Suprapubic skin (tissue), 4 donors: ENCODE results near the gene BAHCC1. TPM values are rescaled to one million over a fixed set of nuclear protein-coding genes. Genes with fewer than 3 reads are reported as not detected.

Experiments used
- DNase-seq, 2 donors: peaks; one replicate each; pipeline ENCODE4 v3.0.0-alpha.2; 2019; ENCODE audit warnings: low spot score in 2 of 2
- H3K27ac ChIP-seq: fragments of 200-600 bp; sonication (generic); one replicate; pipeline ENCODE4 v1.5.1; 2019
- H3K27me3 ChIP-seq: fragments of 200-600 bp; sonication (generic); one replicate; pipeline ENCODE4 v1.5.1; 2019
- H3K36me3 ChIP-seq: fragments of 200-600 bp; sonication (generic); one replicate; pipeline ENCODE4 v1.5.1; 2019
- H3K4me1 ChIP-seq: fragments of 200-600 bp; sonication (generic); one replicate; pipeline ENCODE4 v1.5.1; 2019
- H3K4me3 ChIP-seq: fragments of 200-600 bp; sonication (generic); one replicate; pipeline ENCODE4 v1.5.1; 2019; ENCODE audit warnings: mild to moderate bottlenecking
- H3K9me3 ChIP-seq: fragments of 200-600 bp; sonication (generic); one replicate; pipeline ENCODE4 v1.5.1; 2019
- EP300 ChIP-seq: sonication (generic); formaldehyde crosslinking; IDR thresholded peaks from one replicate; pipeline ENCODE4 v1.6.1; 2017; ENCODE audit warnings: antibody characterized with exemption
- POLR2A ChIP-seq, 2 donors: fragments of 450-650 bp; IDR thresholded peaks; one replicate each; pipeline ENCODE4 v1.6.1; 2017; ENCODE audit warnings: antibody characterized with exemption in 2 of 2, mild to moderate bottlenecking in 2 of 2, moderate library complexity in 2 of 2
- POLR2AphosphoS5 ChIP-seq, 3 donors: sonication (generic); formaldehyde crosslinking; IDR thresholded peaks; one replicate each; pipeline ENCODE4 v1.6.1; 2017; ENCODE audit warnings: antibody characterized with exemption in 3 of 3
- WGBS: methylation state at CpG from one replicate; pipeline ENCODE4 v1.1.5; 2018; 5-methylcytosine and 5-hydroxymethylcytosine counted together
- total RNA-seq, 4 donors: library from RNA; depleted of rRNA; stranded (reverse); fragments of >200 nt; gene quantifications; one replicate each; pipeline ENCODE4 v1.1.0, GENCODE V29; 2016
- TF ChIP-seq, protein P1 (sequence below), 2 donors: fragments of 200-600 bp in 1 of 2; fragments of 450-650 bp in 1 of 2; sonication (generic) in 1 of 2; IDR thresholded peaks; one replicate each; pipeline ENCODE4 v1.5.1; 2016 to 2019; ENCODE audit warnings: antibody characterized with exemption in 2 of 2, mild to moderate bottlenecking in 1 of 2, moderate library complexity in 1 of 2

BAHCC1 gene
- total RNA-seq, 4 donors from 2014 or later, result 4.5 to 19.3 (median 12.2) TPM

DNA sequence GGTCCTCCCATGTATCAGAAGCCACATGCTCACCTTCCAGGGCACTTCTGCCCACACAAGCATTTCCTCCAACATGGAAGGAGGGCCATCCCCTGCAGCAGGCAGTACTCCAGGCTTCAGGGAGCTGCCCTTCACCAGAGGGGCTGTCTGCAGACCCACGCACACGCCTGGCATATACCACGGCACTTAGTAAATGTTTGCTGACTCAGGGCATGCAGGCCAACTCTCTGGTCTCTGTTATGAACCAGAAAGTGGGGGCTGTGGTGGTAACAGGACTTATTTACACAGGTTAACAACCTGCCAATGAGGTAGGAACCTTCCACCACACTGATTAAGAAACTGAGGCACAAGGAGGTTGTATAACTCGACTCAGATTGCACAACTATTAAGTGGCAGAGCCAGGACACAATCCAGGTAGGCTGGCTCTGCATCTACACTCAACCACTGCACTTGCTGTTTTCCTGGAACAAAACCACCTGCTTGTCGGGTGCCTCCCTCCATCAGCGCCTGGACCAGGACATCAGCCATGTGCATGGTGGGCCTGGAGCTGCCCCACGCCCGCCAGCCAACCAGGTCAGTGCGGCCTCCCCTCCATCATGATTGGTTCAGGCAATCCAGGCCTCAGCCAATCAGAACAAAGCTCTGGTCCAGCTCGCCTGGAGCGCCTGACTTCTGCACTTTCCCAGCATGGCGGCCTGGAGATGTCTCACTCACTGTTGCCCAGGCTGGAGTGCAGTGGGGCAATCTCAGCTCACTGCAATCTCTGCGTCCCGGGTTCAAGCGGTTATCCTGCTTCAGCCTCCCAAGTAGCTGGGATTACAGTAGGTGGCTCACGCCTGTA, 98.2 kb downstream of the BAHCC1 start:
- H3K9me3 ChIP-seq, result no peaks in the 10 kb centered on the region
- peaks cover 16% of the 10 kb centered on the region for H3K27me3 ChIP-seq
- whole genome bisulfite sequencing, result 83% methylated on average over 11 of the region's 16 CpGs
- no peaks in the 10 kb centered on the region for H3K36me3 ChIP-seq
- peaks cover 6% of the 10 kb centered on the region for H3K4me1 ChIP-seq
- DNase-seq, result no peak
- TF ChIP-seq EP300 (no peak), POLR2A (IDR thresholded peaks at IDR 0.05) (no peak)
- TF ChIP-seq, protein P1, sequence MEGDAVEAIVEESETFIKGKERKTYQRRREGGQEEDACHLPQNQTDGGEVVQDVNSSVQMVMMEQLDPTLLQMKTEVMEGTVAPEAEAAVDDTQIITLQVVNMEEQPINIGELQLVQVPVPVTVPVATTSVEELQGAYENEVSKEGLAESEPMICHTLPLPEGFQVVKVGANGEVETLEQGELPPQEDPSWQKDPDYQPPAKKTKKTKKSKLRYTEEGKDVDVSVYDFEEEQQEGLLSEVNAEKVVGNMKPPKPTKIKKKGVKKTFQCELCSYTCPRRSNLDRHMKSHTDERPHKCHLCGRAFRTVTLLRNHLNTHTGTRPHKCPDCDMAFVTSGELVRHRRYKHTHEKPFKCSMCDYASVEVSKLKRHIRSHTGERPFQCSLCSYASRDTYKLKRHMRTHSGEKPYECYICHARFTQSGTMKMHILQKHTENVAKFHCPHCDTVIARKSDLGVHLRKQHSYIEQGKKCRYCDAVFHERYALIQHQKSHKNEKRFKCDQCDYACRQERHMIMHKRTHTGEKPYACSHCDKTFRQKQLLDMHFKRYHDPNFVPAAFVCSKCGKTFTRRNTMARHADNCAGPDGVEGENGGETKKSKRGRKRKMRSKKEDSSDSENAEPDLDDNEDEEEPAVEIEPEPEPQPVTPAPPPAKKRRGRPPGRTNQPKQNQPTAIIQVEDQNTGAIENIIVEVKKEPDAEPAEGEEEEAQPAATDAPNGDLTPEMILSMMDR (IDR thresholded peaks at IDR 0.05), result no peak
- no peak overlapping the region for H3K27ac ChIP-seq
- no peak overlapping the region for H3K4me3 ChIP-seq

DNA sequence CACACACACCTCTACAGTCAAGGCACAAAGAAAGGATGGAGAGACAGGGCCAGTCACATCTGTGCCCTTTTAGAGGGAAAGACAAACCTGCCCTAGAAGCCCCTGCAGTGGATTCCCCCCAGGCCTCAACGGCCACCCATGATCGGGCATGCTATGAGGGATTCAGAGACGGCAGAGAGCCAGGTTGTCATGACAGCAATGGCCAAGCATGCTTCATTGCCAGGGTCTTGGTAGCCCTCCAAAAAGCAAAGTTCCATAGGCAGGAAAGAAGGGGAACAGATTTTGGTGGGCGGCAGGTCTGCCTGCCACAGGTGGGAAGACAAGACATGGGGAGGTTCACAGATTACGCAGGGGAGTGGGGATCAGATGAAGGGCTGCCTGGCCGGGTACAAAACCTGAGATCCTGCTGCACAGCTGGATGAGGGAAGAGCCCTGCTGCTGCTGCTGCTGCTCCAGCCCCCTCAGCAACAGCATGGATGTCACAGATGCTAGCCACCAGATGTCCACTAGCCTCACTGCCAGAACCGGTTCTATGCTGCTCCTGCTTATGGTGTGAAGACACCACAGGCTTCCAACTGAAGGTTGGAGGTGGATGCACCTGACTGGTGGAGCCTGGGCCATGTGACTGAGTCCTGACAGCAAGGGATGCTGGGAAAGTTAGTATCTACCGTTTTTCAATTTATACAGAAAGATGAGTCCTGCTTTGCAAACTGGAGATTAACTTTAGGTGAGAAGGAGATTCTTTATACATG, 99.5 kb downstream of the BAHCC1 start:
- DNase-seq, result no peak
- peaks cover 16% of the 10 kb centered on the region for H3K27me3 ChIP-seq
- no peaks in the 10 kb centered on the region for H3K4me1 ChIP-seq
- no peaks in the 10 kb centered on the region for H3K9me3 ChIP-seq
- no peaks in the 10 kb centered on the region for H3K36me3 ChIP-seq
- WGBS, result 39% methylated on average over 8 of the region's 8 CpGs
- H3K4me3 ChIP-seq, result no peak overlapping the region
- TF ChIP-seq POLR2AphosphoS5 (IDR thresholded peaks at IDR 0.05), result no peak
- H3K27ac ChIP-seq, result no peak overlapping the region

DNA sequence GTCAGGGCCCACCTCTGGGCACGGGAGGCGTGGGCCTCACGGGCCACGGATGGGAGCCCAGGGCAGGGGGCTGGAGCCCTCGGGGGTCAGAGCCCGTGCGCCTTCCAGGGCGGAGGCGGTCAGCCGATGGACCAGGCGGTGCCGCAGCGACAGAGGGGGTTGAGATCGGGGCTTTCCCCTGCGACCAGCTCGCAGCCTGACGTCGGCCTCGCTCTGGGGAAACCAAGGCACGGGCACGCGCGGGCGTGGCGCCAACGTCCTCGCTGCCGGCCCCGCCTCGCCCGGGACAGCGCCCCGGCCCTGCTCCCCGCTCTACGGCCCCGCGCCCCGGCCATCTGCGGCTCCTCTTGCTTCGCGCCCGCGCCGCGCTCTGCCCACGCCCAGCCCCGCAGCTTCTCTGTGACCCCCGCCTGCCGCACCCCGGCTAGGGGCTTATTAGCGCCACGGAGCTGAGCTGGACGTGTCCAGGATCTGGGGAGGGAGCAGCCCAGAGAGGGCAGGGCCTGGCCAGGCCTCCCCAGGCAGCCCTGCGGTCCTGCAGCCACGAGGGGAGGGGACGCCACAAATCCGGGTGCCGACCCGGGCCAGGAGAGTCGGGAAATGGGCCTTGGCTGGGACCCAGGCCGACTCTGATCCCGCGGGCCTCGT, 103.8 kb downstream of the BAHCC1 start:
- H3K36me3 ChIP-seq, result no peaks in the 10 kb centered on the region
- H3K4me3 ChIP-seq, result no peak overlapping the region
- no peak overlapping the region for H3K27ac ChIP-seq
- DNase-seq, result no peak
- WGBS, result 39% methylated on average over 10 of the region's 64 CpGs
- TF ChIP-seq, protein P1 (IDR thresholded peaks at IDR 0.05), result no peak
- TF ChIP-seq POLR2AphosphoS5 (IDR thresholded peaks at IDR 0.05) (no peak), EP300 (no peak), POLR2A (IDR thresholded peaks at IDR 0.05) (no peak)
- H3K4me1 ChIP-seq, result no peaks in the 10 kb centered on the region
- H3K9me3 ChIP-seq, result no peaks in the 10 kb centered on the region
- no peaks in the 10 kb centered on the region for H3K27me3 ChIP-seq

DNA sequence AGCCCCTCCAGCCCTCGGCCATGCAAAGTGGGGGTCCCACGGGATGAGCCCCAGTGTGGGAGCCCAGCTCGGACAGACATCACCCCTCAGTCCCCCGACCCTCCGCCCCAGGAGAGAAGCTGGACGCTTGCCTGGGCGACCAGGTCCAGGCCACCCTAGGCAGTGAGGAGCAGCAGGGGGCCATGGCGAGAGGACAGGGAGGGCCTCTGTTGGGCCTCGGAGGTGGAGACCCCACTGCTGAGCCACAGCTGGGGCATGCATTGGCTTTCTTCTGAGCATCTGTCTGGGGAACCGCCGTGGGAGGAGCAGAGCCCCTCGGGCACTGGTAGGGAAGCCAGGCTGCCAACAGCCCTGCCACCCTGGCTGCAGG, 104.3 kb downstream of the BAHCC1 start:
- WGBS, result no CpG with 5 or more reads among the region's 12 CpGs
- no peaks in the 10 kb centered on the region for H3K27me3 ChIP-seq
- TF ChIP-seq EP300 (no peak), POLR2A (IDR thresholded peaks at IDR 0.05) (no peak)
- TF ChIP-seq, protein P1 (IDR thresholded peaks at IDR 0.05), result no peak
- no peaks in the 10 kb centered on the region for H3K4me1 ChIP-seq
- no peaks in the 10 kb centered on the region for H3K36me3 ChIP-seq
- DNase-seq, result no peak
- H3K9me3 ChIP-seq, result no peaks in the 10 kb centered on the region
- H3K4me3 ChIP-seq, result no peak overlapping the region
- no peak overlapping the region for H3K27ac ChIP-seq

DNA sequence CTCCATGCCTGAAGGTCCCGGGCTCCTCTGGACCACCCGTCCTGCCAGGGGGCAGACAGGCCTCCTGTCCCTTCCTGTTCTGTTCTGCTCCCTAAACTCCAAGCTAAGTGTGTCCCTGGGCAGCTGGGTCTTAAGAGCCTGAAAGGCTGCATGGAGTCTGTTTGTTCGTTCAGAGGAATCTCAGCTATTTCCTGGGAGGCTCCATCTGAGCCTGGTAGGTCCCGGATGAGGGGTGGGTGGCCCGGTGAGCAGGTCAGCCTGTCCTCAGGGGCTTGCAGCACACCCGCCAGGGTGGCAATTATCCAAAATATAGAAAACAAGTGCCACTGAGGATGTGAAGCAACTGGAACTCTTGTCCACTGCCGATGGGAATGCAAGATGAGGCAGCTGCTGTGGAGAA, 104.8 kb downstream of the BAHCC1 start:
- TF ChIP-seq POLR2AphosphoS5 (IDR thresholded peaks at IDR 0.05), result no peak
- no peak for TF ChIP-seq POLR2A (IDR thresholded peaks at IDR 0.05)
- no peak for TF ChIP-seq EP300
- TF ChIP-seq, protein P1 (IDR thresholded peaks at IDR 0.05), result no peak
- Histone ChIP-seq H3K27me3 (no peaks in the 10 kb centered on the region), H3K4me1 (no peaks in the 10 kb centered on the region), H3K4me3 (no peak overlapping the region), H3K9me3 (no peaks in the 10 kb centered on the region), H3K36me3 (no peaks in the 10 kb centered on the region), H3K27ac (no peak overlapping the region)
- DNase-seq, result no peak
- WGBS, result 83% methylated on average over 1 of the region's 7 CpGs
